Eye (tissue), 1 donor: ENCODE results near the gene SS18.

Experiments used
- DNase-seq: peaks from one replicate; pipeline ENCODE4 v3.0.0-alpha.2; 2015

Gene SS18

DNA sequence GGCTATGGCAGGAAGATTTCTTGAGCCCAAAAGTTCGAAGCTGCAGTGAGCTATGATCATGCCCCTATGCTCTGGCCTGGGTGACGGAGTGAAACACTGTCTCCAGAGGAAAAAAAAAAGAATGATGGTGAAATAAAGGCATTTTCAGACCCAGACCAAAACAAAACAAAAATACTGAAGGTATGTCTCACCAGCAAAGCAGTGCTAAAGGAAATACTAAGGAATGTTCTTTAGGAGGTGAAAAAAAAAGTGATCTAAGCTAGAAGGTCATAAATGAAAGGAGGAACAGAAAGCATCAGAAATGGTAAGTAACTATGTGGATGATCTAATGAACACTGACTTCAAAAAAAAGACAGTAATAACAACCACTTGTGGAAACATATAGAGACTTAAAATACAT, 18.7 kb downstream of the SS18 start:
- no peak for DNase-seq

DNA sequence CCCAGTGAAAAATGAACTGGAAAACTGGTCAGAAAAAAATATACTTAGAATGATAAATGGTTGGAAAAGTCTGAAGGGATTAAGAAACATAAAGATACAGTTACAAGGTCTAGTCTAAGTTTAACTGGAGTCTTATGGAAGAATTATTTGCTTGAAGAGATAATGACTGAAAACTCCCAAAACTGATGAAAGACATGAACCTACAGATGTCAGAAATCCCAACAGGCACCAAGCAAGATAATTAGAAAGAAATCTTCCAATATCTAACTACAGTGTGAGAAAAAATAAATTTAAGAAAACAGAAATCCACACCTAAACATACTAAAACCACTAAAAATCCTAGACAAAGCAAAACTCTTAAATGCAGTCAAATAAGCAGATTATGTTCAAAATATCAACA, 19.4 kb downstream of the SS18 start:
- peak; percentile 23 for DNase-seq

DNA sequence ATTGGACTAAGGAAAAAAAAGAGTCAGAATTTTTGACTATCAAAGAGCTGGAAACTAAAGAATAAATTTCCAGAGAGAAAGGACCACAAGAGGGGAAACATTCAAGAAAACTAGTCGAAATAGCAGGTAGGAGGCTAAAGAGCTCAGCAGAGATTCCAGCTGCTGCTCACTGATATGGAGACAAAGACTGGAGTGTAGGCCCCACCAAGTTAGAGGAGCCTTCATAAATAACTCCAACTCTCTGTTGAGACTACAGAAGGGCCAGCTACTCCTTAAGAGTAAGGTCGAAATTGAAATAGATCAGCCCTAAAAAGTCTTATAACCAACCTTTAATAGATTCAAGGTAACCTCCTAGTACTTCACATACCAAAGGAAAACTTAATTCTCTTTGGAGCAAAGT, 31.1 kb downstream of the SS18 start:
- DNase-seq = no peak

DNA sequence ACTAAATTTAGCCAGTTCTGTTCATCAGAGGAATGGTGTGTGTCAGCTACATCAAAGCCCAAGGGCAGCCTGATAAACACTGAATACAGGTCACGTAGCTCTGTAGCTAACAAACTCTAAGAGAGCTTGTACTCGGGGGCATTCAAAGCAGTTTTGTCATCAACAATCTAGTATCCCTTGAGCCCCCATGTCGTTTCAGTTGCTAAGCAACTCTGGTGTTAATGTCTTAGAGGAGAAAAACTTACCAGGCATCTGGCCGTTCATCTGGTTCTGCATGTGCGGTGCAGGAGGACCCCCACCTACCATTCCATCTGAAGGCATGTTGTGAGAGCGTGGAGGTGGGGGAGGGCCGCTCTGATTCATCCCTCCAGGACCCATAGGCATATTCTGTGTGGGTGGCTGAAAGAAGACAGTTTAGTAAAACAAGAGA, 33.1 kb downstream of the SS18 start:
- peak; percentile 71 for DNase-seq

DNA sequence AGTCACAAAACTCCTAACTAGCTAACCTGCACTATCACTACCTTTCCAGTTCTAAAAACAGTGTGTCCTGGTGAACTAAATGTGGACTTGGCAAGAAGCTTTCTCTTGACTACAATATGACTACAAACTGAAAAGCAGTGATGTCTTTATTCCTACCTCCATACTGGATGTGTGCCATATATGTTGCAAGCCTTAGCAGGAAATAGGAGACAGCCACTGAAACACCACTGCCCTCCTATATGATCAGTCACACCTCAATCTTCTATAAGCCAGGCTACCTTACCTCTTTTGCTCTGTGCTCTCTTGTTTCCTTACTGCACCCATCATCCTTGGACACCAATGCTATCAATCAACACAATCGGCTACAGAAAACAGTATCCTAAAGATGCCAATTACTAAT, 34.1 kb downstream of the SS18 start:
- DNase-seq = no peak

DNA sequence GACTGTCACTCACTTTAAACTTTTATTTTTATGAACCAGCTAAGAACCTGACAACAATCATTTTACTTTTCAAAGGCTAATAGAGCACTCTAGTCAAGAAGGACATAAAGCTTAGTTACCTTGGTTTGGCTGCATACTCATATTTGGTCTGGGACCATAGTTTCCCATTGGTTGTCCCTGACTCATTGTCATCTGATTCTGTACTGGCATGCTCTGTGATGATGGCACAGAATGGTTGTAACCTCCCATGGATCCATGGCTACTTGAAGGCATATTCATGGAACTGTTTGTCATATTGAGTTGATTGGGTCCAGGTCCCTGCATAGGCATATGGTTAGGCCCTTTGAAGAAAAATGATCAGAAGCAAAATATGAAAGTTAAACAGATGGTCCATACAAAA, 37.9 kb downstream of the SS18 start:
- no peak for DNase-seq

DNA sequence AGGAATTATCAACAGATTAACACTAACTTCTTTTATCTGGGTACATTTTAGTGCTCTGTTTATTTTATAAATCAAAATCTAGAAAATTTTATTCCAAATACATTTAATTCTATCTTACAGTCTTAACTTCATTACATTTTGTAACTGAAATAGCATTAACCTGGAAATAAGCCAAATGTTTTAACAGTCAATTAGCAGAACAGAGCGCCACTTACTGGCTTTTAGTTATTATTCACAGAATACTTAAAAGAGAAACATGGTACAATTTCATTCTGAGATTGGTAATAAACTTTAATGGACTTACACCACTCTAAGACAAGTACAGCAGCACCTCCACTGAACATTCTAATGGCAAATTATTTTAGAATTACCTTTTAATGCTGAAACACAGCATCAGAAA, 38.6 kb downstream of the SS18 start:
- no peak for DNase-seq

DNA sequence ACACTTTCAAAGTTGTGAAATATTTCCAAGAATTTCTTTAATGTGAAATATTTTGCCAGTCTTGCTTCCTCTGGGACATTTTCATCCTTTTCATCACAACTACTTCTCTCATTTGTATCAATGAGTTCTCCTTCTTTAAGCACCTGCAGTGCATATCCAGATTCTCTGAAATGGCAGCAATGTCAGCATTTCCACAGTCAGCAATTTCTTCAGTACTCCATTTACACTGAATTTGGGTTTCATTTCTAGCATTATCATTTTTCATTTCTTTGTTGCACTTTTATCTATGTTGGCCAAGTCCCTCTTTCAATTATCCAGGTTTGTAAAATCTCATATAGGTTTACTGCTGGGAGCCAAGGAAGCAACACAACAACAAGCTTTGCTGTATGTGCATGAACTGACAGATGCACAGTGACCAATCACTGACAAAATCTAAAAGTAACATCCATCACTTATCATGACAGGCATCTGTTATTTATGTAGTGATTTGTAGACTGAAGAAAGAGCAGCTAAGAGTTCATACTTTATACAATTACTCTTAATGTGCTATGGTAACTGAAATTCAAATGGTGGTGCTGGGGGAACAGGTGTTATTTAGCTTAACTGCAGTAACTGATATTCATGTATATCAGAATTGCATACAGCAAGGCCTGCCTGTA, 43.9 kb downstream of the SS18 start:
- DNase-seq = no peak

DNA sequence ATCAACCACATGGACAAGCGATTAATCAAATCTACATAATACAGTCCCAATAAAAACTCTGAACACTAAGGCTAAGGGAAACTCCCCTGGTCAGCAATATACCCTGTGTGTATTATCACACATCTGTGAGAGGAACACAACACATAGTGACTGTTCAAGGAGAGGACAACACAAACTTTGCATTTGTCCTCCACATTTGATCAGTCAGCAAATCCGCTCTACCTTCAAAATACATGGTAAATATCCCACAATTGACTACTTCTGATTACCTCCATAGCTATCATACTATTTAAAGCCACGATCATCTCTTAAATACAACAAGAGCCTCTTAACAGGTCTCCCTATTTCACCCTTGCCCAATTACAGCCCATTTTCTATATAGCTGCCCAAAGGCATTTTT, 45.6 kb downstream of the SS18 start:
- no peak for DNase-seq

DNA sequence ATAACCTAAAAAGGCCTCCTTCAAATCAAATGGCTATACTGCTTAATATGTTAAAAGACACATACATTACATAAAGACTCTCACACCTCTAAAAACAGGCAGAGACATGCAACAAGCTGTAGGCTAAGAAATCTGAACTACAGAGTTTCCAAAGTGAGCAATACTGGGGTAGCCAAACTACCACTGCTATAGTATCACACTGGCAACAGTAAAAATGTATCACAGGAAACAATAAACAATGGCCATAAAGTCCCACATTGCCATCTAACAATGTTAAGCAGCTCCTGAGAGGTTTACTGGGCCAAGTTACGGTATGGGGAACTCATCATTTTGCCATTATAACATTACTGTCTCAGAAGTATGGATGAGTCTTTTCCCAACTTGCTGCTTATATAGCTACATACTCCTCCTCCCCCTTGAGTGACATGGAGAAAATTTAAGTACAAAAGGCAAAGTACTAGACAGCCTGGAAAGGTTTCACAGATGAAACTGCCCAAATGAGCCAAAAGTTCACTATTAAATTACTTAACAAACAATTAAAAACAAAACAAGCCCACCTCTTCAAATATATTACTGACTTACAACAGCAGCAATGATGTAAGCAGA, 50.3 kb downstream of the SS18 start:
- DNase-seq = no peak

DNA sequence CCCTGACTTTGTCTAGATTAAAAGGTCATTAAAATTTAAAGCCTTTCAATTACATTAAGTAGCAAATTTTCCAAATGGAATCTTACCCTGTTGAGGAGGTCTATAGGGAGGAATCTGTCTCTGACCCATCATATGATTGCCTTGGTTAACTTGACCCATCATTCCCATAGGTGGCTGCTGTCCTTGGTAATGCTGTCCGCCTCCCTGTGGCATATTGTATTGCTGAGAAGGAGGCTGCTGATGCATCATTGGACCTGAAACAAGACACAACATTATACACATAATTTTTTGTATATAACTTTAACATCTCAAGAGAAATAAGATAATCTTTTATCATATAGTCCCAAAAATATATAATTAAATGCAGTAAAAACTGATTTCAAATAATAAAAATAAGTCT, 51.2 kb downstream of the SS18 start:
- DNase-seq = no peak

DNA sequence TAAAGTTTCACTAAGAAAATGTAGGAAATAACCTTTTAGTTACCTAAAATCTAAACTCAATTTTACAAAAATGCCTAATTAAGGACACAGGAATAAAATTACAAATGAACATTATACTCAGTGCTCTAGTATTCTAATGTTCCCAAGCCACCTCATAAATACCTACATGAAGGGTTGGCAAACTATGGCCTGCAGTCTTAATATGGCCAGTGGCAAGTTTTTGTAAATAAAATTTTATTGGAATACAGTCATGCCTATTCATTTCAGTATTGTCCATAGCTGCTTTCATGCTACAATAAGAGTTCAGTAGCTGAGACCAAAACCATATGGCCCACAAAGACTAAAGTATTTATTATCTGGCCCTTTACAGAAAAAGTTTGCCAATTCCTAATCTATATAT, 53.8 kb downstream of the SS18 start:
- no peak for DNase-seq

DNA sequence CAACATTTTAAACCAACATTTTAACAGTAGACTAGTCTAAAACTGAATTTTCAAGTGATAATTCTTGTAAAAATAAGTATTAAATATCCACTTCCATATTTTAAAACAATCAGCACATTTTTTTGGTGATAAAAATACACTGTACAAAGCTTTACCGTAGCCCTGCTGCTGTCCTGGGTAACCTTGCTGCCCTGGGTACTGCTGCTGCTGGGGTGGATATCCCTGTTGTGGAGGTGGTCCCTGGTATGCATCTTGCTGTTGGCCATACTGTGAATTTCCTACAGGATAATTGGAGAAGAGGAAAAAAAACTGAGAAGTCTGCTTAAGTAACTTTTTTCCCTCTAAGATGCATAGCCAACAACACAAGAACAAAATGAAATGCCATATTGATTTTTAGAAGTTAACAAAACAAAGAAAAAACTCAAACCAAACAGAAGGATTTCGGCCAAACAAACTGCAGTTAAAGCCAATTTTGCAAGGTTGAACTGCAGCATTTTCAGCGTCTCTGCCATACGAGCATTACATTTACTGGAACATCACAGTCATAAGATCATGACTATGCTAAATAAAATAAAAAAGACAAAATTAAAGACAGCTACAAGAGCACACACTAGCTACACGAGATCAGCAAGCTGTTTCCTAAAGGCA, 55.4 kb downstream of the SS18 start:
- DNase-seq = no peak

DNA sequence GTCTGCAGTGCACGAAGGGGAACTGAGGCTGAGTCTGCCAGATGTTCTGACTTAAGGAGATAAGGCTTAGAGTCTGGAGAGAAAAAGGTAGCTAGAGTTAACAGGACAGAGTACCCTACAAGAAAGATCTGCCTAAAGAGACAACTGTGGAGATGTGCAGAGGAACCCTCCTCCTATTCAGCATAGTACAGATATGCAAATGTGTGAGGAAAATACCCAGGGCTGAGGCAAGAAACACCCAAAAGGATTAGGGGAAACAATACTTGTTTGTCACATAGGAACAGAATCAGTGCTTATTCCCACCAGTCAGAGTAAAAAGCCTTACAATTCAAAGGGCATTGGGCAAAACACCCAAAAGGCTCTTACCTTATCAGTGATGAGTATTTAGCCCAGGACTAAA, 67.8 kb downstream of the SS18 start:
- DNase-seq = no peak

DNA sequence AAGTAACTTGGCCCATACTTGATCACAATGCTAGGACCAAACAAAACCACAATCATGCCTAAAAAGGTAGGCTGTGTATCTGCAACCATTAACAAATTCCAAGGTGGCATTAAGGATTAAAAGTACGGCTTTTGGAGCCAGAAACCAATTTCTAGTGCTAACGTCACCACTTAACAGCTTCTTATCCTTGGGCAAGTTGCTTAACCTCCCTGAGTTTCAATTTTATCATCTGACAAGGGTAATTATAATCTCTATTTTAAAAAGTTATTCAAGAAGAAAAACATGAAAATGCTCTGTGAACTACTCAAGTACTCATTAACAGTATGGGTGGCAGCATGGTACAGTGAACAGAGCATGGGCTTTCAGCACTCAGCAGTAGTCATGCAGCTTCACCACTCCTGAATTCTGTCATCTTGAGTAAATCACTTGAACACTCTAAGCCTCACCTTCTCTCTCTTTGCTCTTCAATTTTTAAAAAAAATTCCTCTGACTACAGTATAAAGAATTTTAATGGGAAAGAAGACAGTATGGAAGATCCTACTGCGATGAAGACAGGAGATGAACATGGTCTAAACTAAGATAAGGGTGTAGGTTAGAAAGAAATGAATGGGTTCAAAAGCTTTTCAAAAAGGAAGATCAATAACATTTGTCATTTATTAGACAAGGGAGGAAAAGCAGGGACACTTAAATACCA, 69.2 kb downstream of the SS18 start:
- peak; percentile 19 for DNase-seq

DNA sequence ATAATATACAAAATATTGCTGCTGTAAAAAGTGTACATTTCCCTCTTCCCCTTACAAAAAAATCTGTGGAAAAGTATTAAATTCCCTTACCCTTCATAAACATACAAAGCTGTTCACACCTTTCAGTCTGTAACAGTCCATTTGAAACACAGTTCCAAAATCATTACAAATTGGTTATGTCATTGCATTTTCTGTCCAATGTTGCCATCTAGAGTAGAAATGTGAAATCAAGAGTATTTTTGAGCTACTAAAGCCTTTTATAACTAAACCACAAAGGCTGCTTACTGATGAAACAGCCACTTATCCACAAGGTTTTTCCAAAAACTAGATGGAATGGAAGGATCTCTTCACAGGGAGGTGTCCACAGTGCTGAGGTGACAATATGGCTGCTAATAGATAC, 72.5 kb downstream of the SS18 start:
- peak; percentile 48 for DNase-seq

DNA sequence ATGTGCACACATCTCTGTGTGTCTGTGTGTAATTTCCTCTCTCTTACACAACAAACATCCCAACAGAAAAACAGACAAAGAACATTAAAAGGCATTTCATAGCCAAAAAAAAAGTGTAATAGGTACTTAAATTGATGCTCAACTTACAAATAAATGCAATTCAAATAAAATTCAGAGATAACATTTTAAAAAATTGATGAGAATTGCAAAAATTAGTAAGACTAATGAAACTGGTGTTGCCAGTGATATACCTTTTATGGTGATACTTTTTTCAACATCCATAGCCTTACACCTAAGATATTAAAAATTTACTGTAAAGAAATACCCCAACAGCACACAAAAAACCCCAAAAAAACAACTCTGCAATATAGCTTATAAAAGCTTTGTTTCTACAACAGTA, 76.0 kb downstream of the SS18 start:
- DNase-seq = no peak

DNA sequence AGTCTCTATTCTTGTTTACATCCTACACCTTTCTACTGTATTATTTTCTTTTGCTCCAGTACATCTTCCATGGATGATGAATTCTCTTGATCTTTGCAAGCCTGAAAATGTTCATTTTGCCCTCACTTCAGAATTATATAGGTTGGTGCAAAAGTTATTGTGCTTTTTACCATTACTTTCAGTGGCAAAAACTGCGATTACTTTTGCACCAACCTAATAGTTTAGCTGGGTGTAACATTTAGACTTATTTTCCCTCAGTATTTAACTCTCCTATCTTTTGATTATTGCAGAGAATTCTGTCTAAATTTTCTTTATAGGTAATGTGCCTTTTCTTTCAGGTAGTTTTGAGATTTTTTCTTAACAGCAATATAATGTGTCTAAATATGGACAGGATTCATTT, 81.8 kb downstream of the SS18 start:
- DNase-seq = no peak

DNA sequence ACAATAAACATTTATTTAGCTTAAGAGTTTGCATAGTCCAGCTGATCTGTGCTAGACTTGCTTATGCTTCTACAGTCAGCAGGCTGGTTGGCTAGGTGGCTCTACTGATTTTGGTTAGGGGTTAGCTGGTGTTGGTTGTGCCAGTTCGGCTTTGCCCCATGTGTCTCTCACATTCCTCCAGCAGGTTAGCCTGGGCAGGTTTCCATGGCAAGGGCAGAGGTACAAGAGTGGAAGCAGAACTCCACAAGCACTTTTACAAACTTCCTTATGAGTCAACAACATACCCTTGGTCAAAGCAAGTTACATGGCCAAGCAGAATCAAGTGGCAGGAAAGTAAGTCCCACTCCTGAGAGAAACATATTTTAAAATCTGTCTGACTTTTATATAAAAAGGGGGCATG, 82.3 kb downstream of the SS18 start:
- no peak for DNase-seq

DNA sequence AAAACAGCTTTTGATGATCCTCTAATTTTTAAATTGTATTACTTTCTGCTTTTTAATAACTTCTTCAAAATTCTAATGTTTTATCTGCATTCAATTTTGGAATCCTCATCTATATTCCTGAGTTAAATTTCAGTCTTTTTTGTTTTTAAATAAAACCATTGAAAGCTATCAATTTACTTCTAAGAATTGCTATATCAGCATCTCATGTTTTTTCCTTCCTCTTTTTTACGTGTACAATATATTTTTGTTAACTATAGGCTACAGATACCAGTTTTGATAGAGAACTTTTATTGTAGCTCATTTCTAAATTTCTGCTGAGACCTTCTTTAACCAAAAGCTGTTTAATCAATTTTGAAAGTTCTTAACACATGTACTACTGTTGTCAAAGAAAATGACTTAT, 84.5 kb downstream of the SS18 start:
- no peak for DNase-seq

DNA sequence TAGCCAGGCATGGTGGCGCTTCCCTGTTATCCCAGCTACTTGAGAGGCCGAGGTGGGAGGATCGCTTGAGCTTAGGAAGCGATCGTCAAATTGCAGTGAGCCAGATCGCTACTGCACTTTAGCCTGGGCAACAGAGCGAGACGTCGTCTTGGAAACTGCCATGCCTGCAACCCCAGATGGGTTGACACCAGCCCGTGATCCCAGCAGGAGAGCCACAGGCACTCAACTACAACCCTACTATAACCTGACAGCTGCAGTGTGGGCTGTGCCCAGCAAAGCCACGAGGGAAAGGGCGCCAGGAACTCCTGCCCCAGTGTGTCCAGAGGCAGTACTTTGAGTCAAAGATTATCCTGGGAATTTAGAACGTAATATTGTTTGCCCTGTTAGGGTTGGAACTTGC, 85.6 kb downstream of the SS18 start:
- DNase-seq = no peak

DNA sequence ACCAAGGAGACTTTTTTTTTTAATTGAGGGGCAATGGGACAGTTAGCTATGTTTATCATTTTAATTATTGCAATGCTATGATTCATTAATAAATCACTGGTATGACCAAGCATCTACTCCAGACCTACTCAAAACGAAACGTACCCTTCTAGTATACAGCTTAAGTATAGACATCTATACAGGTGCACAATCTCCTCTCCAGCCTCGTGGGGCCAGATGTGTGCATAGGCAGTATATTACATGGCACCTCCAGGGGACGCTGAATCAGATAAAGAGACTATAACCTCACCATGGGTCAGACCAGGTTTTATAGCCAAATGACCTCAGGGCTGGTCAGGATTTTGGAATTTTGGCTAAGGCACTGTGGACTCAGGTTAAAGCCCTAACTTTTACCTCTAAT, 86.6 kb downstream of the SS18 start:
- DNase-seq = no peak

DNA sequence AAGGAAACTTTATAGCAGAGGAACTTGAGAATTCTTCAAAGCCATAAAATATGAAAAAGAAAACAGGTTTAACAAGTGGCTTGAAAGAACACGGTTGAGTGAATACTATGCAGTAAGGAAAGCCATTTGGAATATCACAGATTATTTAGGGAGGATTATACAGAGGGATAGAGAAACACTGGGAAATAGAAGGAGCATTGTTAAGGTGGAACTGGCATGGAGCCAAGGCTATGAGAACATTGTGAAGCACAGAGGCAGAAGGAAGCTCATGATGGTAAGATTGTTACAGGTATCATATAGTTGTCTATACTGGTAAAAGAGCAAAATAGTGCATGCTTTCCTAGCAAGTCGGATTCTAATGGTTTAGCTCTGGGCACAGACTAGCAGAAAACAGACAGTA, 87.1 kb downstream of the SS18 start:
- no peak for DNase-seq

DNA sequence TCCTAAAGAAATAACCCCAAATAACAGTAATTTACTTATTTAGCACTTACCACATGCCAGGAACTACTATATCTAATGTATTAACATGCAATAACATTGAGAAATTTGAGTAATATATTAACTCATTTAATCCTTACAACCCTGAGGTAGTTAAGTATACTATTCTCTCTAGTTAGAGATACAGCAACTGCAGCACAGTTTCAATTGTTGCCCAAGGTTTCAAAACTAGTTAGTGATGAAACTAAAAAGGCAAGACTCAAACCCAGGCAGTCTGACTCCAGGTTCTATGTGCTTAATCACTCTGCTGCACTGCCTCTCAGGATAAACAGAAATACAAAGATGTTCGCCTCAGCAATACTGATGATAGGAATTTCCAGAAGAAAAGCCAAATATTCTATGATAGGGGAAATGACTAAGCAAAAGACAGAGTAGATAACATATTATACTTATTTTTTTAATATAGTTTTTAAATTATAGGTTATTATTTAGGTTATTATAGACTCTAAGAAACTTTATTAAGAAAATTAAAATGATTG, 88.0 kb downstream of the SS18 start:
- DNase-seq = no peak
